Measurements from ENCODE around the gene U2AF1L4.
A peak's percentile ranks its signal among the peaks of the same experiment; 100 is the strongest.

U2AF1L4 gene

GRCh38 chr19:35757231-35757748 lies 12.1 kb upstream of the U2AF1L4 start:
- DNase-seq, result no peak

- DNase-seq, result no peak
Observed at GRCh38 chr19:35756377-35757230, 11.4 kb upstream of the U2AF1L4 start, which contains the start of gene HSPB6. TSS of gene HSPB6 (minus strand) at chr19:35757029. CDS start at chr19:35757008, 21 bp downstream.

- DNase-seq, result peak in 3 of 4 experiments; percentile 24 to 44 (median 41)
Observed at GRCh38 chr19:35755550-35756376, 10.5 kb upstream of the U2AF1L4 start.

- DNase-seq, result no peak
Observed at GRCh38 chr19:35755131-35755549, 9.9 kb upstream of the U2AF1L4 start.

- no peak for DNase-seq
Observed at GRCh38 chr19:35754370-35755130, 9.3 kb upstream of the U2AF1L4 start.

GRCh38 chr19:35753634-35754369 lies 8.6 kb upstream of the U2AF1L4 start:
- DNase-seq, result no peak

- no peak for DNase-seq
Observed at GRCh38 chr19:35752746-35753350, 7.6 kb upstream of the U2AF1L4 start.

GRCh38 chr19:35751839-35752745 lies 6.9 kb upstream of the U2AF1L4 start:
- DNase-seq, result no peak

GRCh38 chr19:35750167-35750566 lies 4.9 kb upstream of the U2AF1L4 start:
- DNase-seq, result no peak

GRCh38 chr19:35748106-35749020 lies 3.1 kb upstream of the U2AF1L4 start, which contains the start of gene LIN37:
TSS of gene LIN37 (plus strand) at chr19:35748576. CDS start at chr19:35748725, 149 bp downstream.
- peak; percentile 89 to 97 (median 96) for DNase-seq

GRCh38 chr19:35746531-35746930 lies 1.3 kb upstream of the U2AF1L4 start:
- DNase-seq, result no peak

GRCh38 chr19:35746087-35746462 lies 857 bp upstream of the U2AF1L4 start:
- no peak for DNase-seq

GRCh38 chr19:35744430-35745327 lies 539 bp downstream of the U2AF1L4 start:
- peak; percentile 81 to 84 (median 84) for DNase-seq

- no peak for DNase-seq
Observed at GRCh38 chr19:35743640-35744429, 1.4 kb downstream of the U2AF1L4 start.

GRCh38 chr19:35742121-35742724 lies 3.0 kb downstream of the U2AF1L4 start, which contains the start of gene IGFLR1:
TSS of gene IGFLR1 (minus strand) at chr19:35742452. CDS start at chr19:35741180, 1,272 bp downstream.
- DNase-seq, result peak; percentile 33 to 44 (median 38)

- DNase-seq, result no peak
Observed at GRCh38 chr19:35741203-35741515, 4.1 kb downstream of the U2AF1L4 start.

Data from activated CD4-positive, CD25-positive, alpha-beta regulatory T cell (primary cell).